Psoas muscle (tissue), 8 donors: ENCODE results near the gene ACSL3. TPM values are rescaled to one million over a fixed set of nuclear protein-coding genes. Genes with fewer than 3 reads are reported as not detected.

Experiments used
- ATAC-seq, 4 donors: fragments of 200-7000 bp; cut with Tn5 transposase; one replicate each; pipeline ENCODE4 v1.9.1; 2020; ENCODE audit warnings: moderate library complexity in 3 of 4, mild to moderate bottlenecking in 2 of 4
- DNase-seq, 2 donors: peaks; one replicate each; pipeline ENCODE4 v3.0.0-alpha.2; 2020
- H3K27ac ChIP-seq: fragments of 200-600 bp; one replicate; pipeline ENCODE4 v1.8.0; 2022
- H3K27me3 ChIP-seq, 3 donors: fragments of 200-600 bp in 1 of 3; one replicate each; pipeline versions ENCODE4 v1.6.1 to v1.8.0; 2013 to 2022; ENCODE audit warnings: low read length in 2 of 3, mild to moderate bottlenecking in 2 of 3, moderate library complexity in 1 of 3; ENCODE audit not compliant: insufficient read depth in 3 of 3
- H3K36me3 ChIP-seq, 2 donors: fragments of 200-600 bp in 1 of 2; one replicate each; pipeline versions ENCODE4 v1.6.1 to v1.8.0; 2013 to 2022; ENCODE audit warnings: low read depth in 1 of 2, mild to moderate bottlenecking in 1 of 2, moderate library complexity in 1 of 2; ENCODE audit not compliant: insufficient read depth in 1 of 2
- H3K4me1 ChIP-seq: fragments of 200-600 bp; one replicate; pipeline ENCODE4 v1.8.0; 2022
- H3K4me3 ChIP-seq: fragments of 200-600 bp; one replicate; pipeline ENCODE4 v1.8.0; 2022; ENCODE audit warnings: mild to moderate bottlenecking
- H3K9me3 ChIP-seq: fragments of 200-600 bp; one replicate; pipeline ENCODE4 v1.8.0; 2022
- WGBS, 3 donors: extraction: QIAGEN DNeasy Blood & Tissue Kit; methylation state at CpG; one replicate each; pipeline versions ENCODE4 v1.1.6 to v1.1.7; 2013; 5-methylcytosine and 5-hydroxymethylcytosine counted together
- intact Hi-C, 2 donors: fragments of 100-400 bp; cut with DNase I; formaldehyde crosslinking; loops; one replicate each; pipeline versions ENCODE4 v1.11.0 to v1.14.2; 2022
- polyA plus RNA-seq, 3 donors: library from polyadenylated mRNA; stranded (reverse); fragments of 200-250 nt; gene quantifications; one replicate each; pipeline ENCODE4 v1.2.3, GENCODE V29; 2013
- total RNA-seq, 4 donors: library from RNA; stranded (reverse); fragmentation: NEBNext Ultra II Directional in 2 of 4; extraction: Animal tissue kit (Norgen Biotek cat#: 25700) in 2 of 4; gene quantifications; one replicate each; pipeline versions ENCODE4 v1.2.1 to v1.2.4, GENCODE V29; 2021 to 2023
- TF ChIP-seq, protein P1 (sequence below): fragments of 200-600 bp; IDR thresholded peaks from one replicate; pipeline ENCODE4 v1.8.0; 2022; ENCODE audit warnings: antibody characterized with exemption
- donor health status: healthy with polysubstance abuse.
- donor health status: DM: no; HTN: no; CAD: no; lungs with moderate emphysema.
- donor health status: Bipolar disorder and iron deficiency.
- donor health status: healthy.
- donor health status: DM: yes; HTN: yes; CAD: no.
- donor health status: DM: no; HTN: no; CAD: no.
- donor health status: DM: no; HTN: no; CAD: no.
- donor health status: DM: yes; HTN: yes; CAD: no.

Gene ACSL3
- total and polyA plus RNA-seq, 7 donors = 13.5 to 136 (median 27.5) TPM

- Histone ChIP-seq H3K4me1 (no peaks in the 10 kb centered on the region), H3K27ac (no peak overlapping the region), H3K9me3 (peaks cover 10% of the 10 kb centered on the region), H3K27me3 (no peaks in the 10 kb centered on the region), H3K4me3 (no peak overlapping the region), H3K36me3 (peaks cover 8 to 81% of the 10 kb centered on the region in 2 donors)
- TF ChIP-seq, protein P1, sequence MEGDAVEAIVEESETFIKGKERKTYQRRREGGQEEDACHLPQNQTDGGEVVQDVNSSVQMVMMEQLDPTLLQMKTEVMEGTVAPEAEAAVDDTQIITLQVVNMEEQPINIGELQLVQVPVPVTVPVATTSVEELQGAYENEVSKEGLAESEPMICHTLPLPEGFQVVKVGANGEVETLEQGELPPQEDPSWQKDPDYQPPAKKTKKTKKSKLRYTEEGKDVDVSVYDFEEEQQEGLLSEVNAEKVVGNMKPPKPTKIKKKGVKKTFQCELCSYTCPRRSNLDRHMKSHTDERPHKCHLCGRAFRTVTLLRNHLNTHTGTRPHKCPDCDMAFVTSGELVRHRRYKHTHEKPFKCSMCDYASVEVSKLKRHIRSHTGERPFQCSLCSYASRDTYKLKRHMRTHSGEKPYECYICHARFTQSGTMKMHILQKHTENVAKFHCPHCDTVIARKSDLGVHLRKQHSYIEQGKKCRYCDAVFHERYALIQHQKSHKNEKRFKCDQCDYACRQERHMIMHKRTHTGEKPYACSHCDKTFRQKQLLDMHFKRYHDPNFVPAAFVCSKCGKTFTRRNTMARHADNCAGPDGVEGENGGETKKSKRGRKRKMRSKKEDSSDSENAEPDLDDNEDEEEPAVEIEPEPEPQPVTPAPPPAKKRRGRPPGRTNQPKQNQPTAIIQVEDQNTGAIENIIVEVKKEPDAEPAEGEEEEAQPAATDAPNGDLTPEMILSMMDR = no peak
- 96 to 99% (median 97%) methylated on average over 7 of the region's 7 CpGs for WGBS, 3 donors
- ATAC-seq = no peak
- intact Hi-C loops = loop anchor here in 1 of 2 donors (5.0 kb wide), 1 partner anchor 244 kb away; no protein-coding TSS in a partner anchor
- DNase-seq = no peak
These were observed 75.9 kb downstream of the ACSL3 start for GRCh38 chr2:222936705-222937104.

- TF ChIP-seq, protein P1 = no peak
- intact Hi-C loops = loop anchor here in 1 of 2 donors (5.0 kb wide), 1 partner anchor 246 kb away; no protein-coding TSS in a partner anchor
- H3K4me1 ChIP-seq = no peaks in the 10 kb centered on the region
- no peak overlapping the region for H3K4me3 ChIP-seq
- peaks cover 10% of the 10 kb centered on the region for H3K9me3 ChIP-seq
- no peak overlapping the region for H3K27ac ChIP-seq
- WGBS, 3 donors = 98 to 100% (median 98%) methylated on average over 2 of the region's 2 CpGs
- no peak for ATAC-seq
- no peak for DNase-seq
- peaks cover 4 to 76% of the 10 kb centered on the region in 2 donors for H3K36me3 ChIP-seq
- H3K27me3 ChIP-seq = no peaks in the 10 kb centered on the region
These were observed 77.5 kb downstream of the ACSL3 start for GRCh38 chr2:222938327-222938726.

- no peak overlapping the region for H3K4me3 ChIP-seq
- no peak overlapping the region for H3K27ac ChIP-seq
- peaks cover 10% of the 10 kb centered on the region for H3K9me3 ChIP-seq
- peaks cover 2 to 66% of the 10 kb centered on the region in 2 donors for H3K36me3 ChIP-seq
- TF ChIP-seq, protein P1 = peak; percentile 65
- intact Hi-C loops = loop anchor here in 1 of 2 donors (5.0 kb wide), 1 partner anchor 247 kb away; no protein-coding TSS in a partner anchor
- WGBS, 3 donors = 78 to 92% (median 90%) methylated on average over 6 of the region's 6 CpGs
- H3K4me1 ChIP-seq = peaks cover 4% of the 10 kb centered on the region
- H3K27me3 ChIP-seq = no peaks in the 10 kb centered on the region
- peak; percentile 62 to 91 (median 89) for ATAC-seq
- no peak for DNase-seq
These were observed 78.5 kb downstream of the ACSL3 start for GRCh38 chr2:222939208-222939856.

DNA sequence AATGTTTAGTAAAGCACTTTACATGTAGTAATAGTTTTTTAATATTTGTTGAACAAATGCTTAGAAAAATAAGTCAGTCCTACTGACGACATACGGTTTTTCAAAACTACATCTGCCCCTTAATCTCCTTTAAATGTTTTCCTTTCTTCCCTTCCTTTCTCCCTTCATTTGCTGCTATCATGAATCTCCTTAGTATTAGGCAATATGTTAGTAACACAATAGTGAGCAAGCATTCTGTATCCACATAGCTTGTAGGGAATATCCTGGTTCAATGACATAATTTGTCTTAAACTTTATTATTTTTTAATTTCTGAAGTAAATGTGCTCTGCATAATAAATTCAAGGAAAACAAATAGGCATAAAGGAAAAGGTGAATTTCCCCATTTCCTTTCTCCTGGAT is 79.1 kb downstream of the ACSL3 start:
- Histone ChIP-seq H3K4me1 (peaks cover 4% of the 10 kb centered on the region), H3K27me3 (no peaks in the 10 kb centered on the region), H3K9me3 (peaks cover 10% of the 10 kb centered on the region), H3K4me3 (no peak overlapping the region), H3K27ac (no peak overlapping the region), H3K36me3 (peaks cover 2 to 60% of the 10 kb centered on the region in 2 donors)
- intact Hi-C loops = loop anchor here in 1 of 2 donors (5.0 kb wide), 1 partner anchor 248 kb away; no protein-coding TSS in a partner anchor
- TF ChIP-seq, protein P1 = no peak
- no peak for DNase-seq
- ATAC-seq = no peak
- 95 to 99% (median 97%) methylated on average over 2 of the region's 2 CpGs for WGBS, 3 donors
